Measurements from ENCODE around the gene RPP21.

RPP21 gene

DNA sequence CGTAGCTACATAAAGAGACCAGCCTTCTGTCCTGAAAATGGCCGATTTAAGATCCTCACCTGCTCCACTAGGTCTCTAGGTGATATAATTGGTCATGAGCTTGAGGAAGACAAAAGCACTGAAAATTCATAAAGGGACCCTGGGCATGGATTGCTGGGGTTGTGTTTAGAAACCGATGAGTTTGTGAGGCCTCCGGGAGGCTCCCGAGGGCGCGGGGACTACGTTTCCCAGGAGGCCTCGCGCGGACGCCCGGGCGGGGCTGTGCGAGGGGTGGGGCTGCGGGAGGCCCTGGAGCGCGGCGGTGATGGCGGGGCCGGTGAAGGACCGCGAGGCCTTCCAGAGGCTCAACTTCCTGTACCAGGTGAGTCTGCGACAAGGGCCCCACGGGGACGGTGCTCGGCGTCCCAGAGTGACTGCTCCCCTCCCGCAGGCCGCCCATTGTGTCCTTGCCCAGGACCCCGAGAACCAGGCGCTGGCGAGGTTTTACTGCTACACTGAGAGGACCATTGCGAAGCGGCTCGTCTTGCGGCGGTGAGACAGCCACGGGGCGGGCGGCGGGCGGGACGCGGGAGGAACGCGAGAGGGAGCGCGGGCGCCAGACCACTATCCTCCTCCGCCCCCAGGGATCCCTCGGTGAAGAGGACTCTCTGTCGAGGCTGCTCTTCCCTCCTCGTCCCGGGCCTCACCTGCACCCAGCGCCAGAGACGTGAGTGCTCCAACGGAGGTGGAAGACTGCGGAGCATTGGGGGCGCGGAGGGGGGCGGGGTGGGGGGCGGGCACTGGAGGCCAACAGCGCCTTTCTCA is at the start of gene RPP21:
Gene RPP21 (plus strand): TSS at position 289 of the 804 bp plus-strand sequence. CDS start 16 bp downstream, at position 305.
- TF ChIP-seq, protein P1, sequence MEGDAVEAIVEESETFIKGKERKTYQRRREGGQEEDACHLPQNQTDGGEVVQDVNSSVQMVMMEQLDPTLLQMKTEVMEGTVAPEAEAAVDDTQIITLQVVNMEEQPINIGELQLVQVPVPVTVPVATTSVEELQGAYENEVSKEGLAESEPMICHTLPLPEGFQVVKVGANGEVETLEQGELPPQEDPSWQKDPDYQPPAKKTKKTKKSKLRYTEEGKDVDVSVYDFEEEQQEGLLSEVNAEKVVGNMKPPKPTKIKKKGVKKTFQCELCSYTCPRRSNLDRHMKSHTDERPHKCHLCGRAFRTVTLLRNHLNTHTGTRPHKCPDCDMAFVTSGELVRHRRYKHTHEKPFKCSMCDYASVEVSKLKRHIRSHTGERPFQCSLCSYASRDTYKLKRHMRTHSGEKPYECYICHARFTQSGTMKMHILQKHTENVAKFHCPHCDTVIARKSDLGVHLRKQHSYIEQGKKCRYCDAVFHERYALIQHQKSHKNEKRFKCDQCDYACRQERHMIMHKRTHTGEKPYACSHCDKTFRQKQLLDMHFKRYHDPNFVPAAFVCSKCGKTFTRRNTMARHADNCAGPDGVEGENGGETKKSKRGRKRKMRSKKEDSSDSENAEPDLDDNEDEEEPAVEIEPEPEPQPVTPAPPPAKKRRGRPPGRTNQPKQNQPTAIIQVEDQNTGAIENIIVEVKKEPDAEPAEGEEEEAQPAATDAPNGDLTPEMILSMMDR (conservative IDR thresholded peaks at IDR 0.05; ENCODE audit: low read depth): no peak
- DNase-seq (ENCODE audit: low spot score): peak; percentile 91
- ChIA-PET POLR2A (ENCODE audit: low non-redundant PET) (no interaction called here), CTCF (no interaction called here)
- peak within 1 kb of the TSS; percentile 75 for H3K27ac ChIP-seq

DNA sequence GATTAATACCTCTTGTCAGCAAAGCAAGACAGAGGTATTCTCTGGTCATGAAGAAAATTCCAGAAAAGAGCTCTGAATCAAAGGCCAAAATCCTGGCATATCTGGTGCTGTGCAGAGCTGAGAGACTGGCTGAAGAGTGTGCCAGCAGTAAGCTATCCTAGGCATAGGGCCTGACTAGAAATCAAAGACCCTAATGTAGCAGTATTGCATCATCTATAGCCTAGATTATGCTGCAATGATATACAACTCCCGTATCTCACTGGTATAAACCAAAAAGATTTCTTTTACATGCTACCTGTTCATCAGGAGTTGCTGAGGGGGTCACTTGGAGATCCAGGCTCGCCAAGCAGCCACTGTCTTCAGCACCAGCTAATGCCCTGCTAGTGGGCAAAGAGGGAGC is 49.1 kb upstream of the RPP21 start:
- H3K27ac ChIP-seq: no peak overlapping the region
- ChIA-PET CTCF (interaction anchor here (0.6 kb wide), 1 partner anchor 63 kb away, joined by 3 read pairs; no protein-coding TSS in a partner anchor), POLR2A (ENCODE audit: low non-redundant PET) (no interaction called here)
- TF ChIP-seq, protein P1 (conservative IDR thresholded peaks at IDR 0.05; ENCODE audit: low read depth): no peak
- no peak for DNase-seq (ENCODE audit: low spot score)

GRCh38 chr6:30304002-30304401 is 41.0 kb upstream of the RPP21 start:
- CTCF ChIA-PET: no interaction called here
- TF ChIP-seq, protein P1 (conservative IDR thresholded peaks at IDR 0.05; ENCODE audit: low read depth): no peak
- no peak for DNase-seq (ENCODE audit: low spot score)
- H3K27ac ChIP-seq: no peak overlapping the region
- POLR2A ChIA-PET (ENCODE audit: low non-redundant PET): no interaction called here

- ChIA-PET POLR2A (ENCODE audit: low non-redundant PET) (no interaction called here), CTCF (no interaction called here)
- DNase-seq (ENCODE audit: low spot score): no peak
- TF ChIP-seq, protein P1 (conservative IDR thresholded peaks at IDR 0.05; ENCODE audit: low read depth): no peak
- H3K27ac ChIP-seq: no peak overlapping the region
Observed at GRCh38 chr6:30311101-30311500, 33.9 kb upstream of the RPP21 start.

DNA sequence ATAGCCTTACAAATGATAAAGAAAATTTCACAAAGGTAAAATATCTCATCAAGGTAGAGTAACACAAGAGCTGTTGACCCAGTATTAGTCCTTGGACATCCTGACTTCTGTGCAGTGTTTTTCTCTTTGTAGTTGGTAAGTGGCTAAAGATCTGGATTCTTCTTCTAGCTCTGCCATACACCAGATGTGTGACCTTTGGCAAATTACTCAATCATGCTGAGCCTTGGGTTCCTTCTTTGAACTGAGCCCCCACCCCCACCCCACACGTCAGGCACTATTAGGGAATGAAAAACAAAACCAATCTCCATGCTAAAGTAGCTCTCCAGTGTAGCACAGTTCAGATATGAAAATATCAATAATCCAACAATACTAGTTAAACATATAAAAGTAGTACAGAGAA is 33.3 kb upstream of the RPP21 start:
- ChIA-PET CTCF (interaction anchor here (0.6 kb wide), 1 partner anchor 730 kb away, joined by 3 read pairs; no protein-coding TSS in a partner anchor), POLR2A (ENCODE audit: low non-redundant PET) (no interaction called here)
- no peak overlapping the region for H3K27ac ChIP-seq
- TF ChIP-seq, protein P1 (conservative IDR thresholded peaks at IDR 0.05; ENCODE audit: low read depth): no peak
- DNase-seq (ENCODE audit: low spot score): no peak

- ChIA-PET CTCF (interaction anchor here (0.6 kb wide), 1 partner anchor 729 kb away, joined by 3 read pairs; no protein-coding TSS in a partner anchor), POLR2A (ENCODE audit: low non-redundant PET) (no interaction called here)
- TF ChIP-seq, protein P1 (conservative IDR thresholded peaks at IDR 0.05; ENCODE audit: low read depth): no peak
- H3K27ac ChIP-seq: no peak overlapping the region
- DNase-seq (ENCODE audit: low spot score): no peak
Observed at GRCh38 chr6:30312266-30312665, 32.7 kb upstream of the RPP21 start.
